ENCODE results near the gene IDH2.

Gene IDH2

DNA sequence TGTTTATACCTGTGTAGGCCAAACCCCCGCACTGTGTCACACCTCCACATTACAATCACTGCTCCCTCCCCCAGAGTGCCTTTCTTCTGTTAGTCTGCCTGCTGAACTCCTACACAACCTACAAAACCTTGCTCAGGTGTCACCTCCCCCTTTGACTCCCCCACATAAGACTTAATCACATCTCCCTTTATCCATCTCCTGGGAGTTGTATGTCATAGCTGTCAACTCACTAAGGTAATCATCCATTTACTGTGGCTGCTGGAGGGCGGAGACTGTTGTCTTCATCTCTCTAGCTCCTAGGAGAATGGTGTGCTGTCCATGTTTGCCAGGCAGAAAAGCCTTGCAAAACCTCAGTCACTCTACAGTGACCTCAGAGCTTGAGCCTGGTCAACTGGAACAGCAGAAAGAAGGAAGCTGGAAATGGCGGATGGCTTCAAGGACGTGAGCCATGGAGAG lies 57.3 kb downstream of the IDH2 start:
- DNase-seq (ENCODE audit: low read depth, low spot score) = no peak

DNA sequence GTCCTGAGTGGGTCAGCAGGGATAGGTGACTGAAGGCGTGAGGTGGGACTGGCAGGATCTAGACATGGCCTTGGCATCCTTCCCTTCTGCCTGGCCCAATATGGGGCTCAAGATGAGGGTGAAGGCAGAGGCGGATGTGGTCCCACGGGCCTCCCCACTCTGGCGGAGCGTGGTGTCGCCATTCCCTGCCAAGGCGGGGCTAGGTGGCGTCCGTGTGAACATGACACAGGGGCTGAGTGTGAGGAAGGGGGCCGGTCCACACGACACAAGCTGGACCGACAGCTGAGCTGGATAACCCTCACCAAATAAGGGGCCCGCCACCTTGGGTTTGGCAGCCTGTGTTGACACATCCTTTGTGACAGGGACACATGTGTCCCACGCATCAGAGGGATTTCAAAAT lies 58.1 kb downstream of the IDH2 start:
- no peak for DNase-seq (ENCODE audit: low read depth, low spot score)

DNA sequence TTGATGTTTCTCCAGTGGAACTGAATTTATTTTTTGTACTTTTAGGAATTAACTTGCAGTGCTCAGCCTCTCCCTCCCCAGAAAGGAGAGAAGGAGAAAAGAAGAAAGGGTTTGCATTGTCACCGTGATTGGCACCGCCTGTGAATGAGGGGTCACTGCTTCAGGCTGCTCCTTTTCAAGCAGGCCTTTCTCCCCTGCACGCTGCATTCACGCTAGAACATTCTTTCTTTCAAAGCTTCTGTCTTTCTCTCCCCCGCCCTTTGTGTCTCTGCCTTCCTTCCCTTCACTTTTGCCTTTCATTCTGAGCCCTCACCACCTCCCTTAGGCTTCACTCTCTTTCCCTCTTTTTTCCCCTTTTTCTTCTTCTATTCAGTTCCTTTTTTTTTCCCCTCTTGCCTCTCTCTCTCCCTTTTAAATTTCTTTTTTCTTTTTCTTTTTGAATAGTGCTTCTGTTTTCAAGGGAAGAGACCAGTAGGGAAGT lies 58.7 kb downstream of the IDH2 start:
- no peak for DNase-seq (ENCODE audit: low read depth, low spot score)

DNA sequence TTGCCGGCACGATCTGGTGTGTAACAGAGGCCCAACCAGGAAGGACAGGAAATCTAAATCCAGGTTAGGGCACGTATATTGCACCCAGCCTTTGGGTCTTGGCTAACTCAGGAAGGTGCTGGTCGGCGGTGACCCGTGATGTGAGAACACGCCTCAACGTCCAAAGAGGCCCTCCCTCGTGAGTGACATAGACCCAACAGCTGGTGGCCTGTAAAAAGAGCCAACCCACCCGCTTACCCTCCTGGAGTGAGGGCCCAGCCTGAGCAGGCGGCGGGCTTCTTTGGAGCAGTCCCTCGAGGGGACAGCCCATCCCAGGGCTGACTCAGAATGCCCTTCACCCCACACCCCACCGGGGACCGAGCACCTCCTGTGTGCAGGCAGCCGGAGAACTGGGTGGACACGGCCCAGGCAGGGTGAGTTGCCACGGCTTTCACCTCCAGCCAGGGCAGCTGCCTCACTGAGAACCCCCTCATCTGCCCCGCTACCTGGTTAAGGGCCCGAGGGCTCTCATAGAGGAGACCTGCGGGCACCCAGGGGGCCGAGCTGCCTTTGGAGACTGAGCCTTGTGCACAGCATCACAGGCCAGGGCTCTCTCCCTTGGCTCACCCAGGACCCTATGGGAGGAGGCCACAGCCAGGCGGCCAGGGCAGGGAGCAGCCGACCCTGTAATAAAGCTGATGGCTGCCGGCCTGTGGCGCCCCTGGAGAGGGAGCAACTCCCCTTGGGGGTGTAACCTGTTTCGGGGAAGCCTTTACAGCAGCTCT lies 59.3 kb downstream of the IDH2 start:
- no peak for DNase-seq (ENCODE audit: low read depth, low spot score)

DNA sequence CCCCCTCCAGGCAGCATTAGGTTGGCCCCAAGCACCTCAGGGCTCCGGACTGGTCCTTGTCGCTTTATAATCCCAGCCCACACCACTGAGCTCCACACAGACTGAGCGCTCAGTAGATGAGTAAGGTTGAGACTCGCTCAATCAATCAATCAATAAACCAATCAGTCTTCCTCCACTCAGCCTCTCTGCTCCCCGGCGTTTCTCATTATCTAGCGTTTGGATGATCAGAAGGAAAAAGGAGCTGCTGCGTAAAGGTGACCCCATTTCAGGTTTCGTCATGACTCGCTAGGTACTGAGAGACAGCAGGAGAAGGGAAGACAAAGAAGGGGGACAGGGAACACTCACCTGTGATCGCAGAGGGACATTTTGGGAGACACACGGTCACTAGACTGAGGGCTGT lies 59.9 kb downstream of the IDH2 start:
- DNase-seq (ENCODE audit: low read depth, low spot score) = no peak

DNA sequence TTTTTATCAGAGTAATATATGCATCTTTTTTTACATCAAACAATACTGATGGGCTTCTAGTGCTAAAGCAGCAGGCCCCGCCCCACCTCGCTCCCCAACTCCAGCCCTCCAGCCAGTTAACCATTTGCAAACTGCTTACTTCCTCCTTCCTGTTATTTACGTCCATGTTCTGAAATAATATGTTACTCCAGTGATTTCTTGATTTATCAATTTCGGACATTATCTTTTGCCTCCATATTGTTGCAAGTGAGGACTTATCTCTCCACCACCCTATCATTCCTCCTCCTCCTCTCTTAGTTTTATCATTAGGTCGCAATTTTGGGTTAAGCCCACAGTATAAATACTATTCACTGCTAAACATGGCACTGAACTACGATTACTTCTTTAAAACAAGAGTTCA lies 61.6 kb downstream of the IDH2 start:
- DNase-seq (ENCODE audit: low read depth, low spot score) = no peak

DNA sequence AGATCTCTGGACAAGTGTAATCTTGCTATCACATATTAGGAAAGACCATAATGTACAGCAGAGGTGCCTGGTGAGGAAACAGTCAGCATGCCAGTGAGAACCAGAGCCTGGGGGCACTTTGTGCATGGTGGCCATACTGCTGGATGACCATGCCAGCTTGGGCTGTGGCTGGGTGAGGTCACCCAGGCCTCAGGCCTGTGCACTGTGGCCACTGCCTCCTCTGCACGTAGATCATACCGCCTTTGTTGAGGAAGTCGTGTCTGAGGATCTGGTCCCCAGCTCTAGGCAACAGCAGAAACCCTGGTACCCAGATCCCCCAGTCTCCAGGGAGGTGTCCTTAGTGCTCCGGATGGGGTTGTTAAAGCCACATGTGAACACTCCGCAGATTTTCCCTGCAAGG lies 62.3 kb downstream of the IDH2 start:
- no peak for DNase-seq (ENCODE audit: low read depth, low spot score)

DNA sequence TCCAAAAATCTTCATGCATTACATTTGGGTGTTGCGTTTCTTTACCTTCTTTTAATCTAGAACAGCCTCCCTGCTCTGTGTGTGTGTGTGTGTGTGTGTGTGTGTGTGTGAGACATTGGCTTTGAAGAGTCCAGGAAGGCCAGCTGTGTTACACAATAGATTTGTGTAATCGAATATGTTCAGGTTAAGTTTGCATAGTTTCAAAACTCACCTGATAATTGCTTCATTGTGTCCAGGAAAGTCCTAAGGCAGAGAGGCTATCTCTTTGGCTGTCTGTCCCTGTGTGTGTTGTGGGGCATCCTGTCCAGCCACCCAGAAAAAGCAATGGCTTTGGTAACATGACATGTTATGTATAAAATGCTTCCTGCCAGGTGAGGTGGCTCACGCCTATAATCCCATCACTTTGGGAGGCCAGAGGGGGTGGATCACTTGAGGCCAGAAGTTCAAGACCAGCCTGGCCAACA lies 63.6 kb downstream of the IDH2 start:
- no peak for DNase-seq (ENCODE audit: low read depth, low spot score)

DNA sequence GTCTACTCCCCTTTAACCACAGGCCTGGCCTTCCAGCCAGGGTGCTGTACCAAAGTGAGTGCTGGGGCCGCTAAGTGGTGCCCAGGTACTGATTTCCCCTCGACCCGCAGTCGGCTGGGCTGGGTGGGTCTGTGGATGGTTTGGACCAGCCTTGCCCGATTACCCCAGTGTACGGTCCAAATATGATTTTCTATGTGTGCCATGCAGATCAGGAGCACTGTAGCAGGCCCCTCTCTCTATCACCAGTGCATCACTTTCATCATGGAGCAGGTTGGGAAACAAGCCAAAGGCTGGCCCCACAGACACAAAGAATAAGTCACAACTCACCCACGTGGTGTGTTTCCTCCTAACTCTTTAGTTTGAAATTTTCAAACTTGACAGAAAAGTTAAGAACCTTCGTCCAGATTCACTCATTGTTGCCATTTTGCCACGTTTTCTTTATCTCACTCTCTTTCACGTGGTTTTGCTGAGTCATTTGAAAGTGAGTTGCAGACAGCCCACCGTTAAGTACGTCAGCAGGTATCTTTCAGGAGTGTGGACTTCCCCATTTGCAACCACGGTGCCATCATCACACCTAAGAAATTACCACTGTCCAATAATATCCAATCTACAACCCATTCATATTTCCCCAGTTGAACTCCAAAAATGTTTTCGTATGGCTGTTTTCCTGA lies 64.2 kb downstream of the IDH2 start:
- DNase-seq (ENCODE audit: low read depth, low spot score) = peak; percentile 33

DNA sequence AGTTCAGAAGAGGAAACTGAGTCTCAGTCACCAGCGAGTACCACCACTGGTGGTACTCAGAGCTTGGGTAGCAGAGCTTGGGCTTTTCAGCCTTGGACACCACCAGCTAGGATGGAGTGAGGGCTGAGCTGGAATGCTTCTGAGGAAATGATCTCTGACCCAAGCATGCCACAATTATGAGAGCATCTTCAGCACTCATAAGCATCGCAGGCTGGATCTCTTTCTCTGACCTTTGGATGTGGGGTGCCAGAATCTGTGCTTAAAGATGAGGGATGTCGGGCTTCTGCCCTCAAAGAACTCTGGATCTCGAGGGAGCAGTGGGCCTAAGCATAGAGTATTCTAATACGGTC lies 64.8 kb downstream of the IDH2 start:
- DNase-seq (ENCODE audit: low read depth, low spot score) = no peak

DNA sequence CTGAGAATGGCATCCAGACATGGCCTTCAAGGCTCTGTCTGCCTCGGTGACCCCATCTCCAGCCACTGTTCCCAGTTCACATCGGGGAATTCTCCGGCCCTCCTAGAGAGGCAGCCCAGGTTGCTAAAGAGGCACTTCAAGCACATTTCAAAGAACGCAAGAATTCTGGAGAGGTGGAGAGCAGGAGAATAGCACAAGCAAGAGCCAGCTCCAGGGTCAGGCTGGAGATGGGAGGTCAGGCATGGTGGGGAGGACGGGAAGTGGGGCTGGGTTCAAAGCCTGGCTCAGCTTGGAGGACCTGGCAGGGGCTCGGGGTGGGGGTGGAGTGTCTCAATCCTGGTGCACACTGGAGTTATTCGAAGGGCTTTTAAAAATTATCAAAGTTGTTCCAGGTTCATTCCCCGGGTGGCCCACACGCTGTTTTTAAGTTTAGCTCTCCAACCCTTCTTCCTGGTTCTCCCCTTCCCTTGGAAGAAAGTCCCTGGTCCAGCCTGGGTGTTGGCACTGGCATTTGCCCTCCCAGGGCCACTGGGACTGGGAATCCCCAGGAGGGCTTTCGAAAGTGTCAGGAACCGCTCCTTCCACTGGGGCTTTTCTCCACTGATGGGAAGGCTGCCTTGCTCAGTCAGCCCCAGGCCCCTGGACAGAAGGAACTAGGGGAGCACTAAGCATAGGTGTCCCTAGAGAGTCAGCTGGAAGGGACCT lies 65.3 kb downstream of the IDH2 start:
- no peak for DNase-seq (ENCODE audit: low read depth, low spot score)

DNA sequence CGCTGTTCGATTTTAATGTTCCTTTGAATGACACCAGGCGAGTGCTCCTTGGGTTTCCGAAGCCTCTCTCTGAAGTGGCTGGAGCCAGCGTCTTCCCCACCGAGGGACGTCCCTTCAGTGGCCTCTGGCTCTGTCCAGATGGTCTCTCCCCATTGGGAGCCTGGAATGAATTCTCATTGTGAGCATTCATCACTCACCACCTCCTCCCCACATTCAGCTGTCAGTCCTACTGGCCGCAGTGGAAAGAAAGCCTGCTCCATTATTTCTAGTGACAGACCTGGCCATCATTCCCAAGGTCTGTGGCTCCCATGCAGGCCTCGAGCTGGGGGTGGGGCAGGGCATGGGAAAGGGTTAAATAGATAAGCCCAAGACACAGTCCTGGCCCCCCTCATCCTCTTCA lies 65.9 kb downstream of the IDH2 start:
- DNase-seq (ENCODE audit: low read depth, low spot score) = no peak

DNA sequence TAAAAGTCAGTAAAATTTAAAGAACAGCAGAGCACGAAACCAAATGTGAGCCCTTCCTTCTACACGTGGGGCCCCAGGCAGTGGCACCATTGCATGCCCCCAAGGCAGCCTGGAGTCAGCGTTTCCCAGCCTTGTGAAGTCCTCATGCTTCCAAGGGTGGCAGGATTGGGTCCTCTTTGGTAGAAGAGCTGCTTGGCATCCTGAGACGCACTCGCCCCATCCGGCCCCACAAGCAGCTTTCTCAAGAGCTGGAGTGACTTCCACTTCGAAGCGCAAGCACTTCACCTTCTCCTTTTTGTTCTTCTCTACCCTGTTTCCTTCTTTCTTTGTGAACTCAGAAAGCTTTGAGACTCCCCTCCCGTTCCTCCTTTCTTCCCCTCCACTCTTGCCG lies 66.4 kb downstream of the IDH2 start:
- DNase-seq (ENCODE audit: low read depth, low spot score) = no peak

DNA sequence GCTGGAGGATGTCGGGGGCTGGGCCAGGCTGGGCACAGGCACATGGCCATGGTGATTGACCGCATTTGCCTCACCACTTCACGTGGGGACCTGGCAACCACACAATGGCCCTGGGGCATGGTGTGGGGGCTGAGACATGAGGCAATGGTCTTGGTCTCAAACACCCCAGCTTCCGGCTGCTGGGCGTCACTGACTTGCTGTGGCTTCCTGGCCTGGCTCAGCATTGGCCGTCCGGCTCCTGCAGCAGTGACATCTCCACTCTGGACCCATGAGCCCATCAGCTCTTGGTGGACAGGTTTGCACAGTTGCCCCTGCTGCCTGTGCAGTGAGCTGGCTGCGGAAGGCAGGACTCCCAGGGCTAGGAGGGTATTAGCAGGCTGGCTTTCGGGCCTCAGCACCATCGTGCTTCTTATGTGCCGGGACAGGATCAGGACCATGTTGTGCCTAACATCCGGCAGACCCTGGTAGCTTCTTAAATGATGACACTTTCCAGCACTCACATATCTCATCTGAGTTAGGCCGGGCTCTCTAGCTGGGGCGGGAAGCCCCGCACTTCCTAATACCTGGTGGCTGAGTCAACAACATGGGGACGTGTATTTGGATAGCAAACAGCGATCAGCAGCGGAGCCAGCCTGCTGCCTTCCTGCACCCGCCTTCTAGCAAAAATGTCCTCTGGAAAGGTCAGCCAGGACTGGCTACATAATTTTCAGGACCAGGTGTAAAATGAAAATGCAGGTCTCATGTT lies 67.0 kb downstream of the IDH2 start:
- peak; percentile 60 for DNase-seq (ENCODE audit: low read depth, low spot score)

DNA sequence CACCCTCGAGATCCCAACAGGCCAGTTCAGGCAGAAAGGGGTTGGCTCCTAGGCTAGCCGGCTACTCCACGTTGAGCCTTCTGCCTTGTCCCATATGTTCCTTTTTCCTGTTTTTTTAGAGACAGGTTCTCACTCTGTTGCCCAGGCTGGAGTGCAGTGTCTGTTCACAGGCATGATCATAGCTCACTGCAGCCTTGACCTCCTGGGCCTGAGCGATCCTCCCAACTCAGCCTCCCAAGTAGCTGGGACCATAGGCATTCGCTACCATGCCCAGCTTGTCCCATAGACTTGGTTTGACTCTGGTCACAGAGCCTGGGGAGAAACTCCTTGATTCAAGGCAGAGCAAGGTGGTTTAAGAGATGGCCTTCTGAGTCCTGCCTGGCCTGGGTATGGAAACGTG lies 68.8 kb downstream of the IDH2 start:
- DNase-seq (ENCODE audit: low read depth, low spot score) = no peak

Measured in astrocyte of the hippocampus (primary cell).